ENCODE results near the gene RIPK1. TPM values are rescaled to one million over a fixed set of nuclear protein-coding genes. Genes with fewer than 3 reads are reported as not detected.

Gene RIPK1
- total RNA-seq, 1 donor from 2014 or later, result 4.9 TPM

- Histone ChIP-seq H4K20me1 (ENCODE audit: low read depth) (no peaks in the 10 kb centered on the region), H3F3A (ENCODE audit: low read depth) (peaks cover 6% of the 10 kb centered on the region), H3K4me1 (no peaks in the 10 kb centered on the region), H3K9me3 (ENCODE audit: low read depth) (peaks cover 20% of the 10 kb centered on the region), H3K79me2 (ENCODE audit: low read depth) (no peaks in the 10 kb centered on the region), H3K9ac (no peak overlapping the region), H3K4me3 (no peak overlapping the region), H3K27me3 (no peaks in the 10 kb centered on the region), H3K36me3 (peaks cover 17% of the 10 kb centered on the region), H3K4me2 (no peak overlapping the region), H2AFZ (replicated peaks) (no peak overlapping the region), H3K27ac (no peak overlapping the region)
- H3K4me3 Mint-ChIP-seq, result no peak overlapping the region
- TF ChIP-seq EZH2 (IDR thresholded peaks at IDR 0.05), result no peak
- TF ChIP-seq EZH2phosphoT487 (IDR thresholded peaks at IDR 0.05), result no peak
- TF ChIP-seq, protein P1, sequence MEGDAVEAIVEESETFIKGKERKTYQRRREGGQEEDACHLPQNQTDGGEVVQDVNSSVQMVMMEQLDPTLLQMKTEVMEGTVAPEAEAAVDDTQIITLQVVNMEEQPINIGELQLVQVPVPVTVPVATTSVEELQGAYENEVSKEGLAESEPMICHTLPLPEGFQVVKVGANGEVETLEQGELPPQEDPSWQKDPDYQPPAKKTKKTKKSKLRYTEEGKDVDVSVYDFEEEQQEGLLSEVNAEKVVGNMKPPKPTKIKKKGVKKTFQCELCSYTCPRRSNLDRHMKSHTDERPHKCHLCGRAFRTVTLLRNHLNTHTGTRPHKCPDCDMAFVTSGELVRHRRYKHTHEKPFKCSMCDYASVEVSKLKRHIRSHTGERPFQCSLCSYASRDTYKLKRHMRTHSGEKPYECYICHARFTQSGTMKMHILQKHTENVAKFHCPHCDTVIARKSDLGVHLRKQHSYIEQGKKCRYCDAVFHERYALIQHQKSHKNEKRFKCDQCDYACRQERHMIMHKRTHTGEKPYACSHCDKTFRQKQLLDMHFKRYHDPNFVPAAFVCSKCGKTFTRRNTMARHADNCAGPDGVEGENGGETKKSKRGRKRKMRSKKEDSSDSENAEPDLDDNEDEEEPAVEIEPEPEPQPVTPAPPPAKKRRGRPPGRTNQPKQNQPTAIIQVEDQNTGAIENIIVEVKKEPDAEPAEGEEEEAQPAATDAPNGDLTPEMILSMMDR (IDR thresholded peaks at IDR 0.05), result no peak
- no peak overlapping the region for H3K27ac Mint-ChIP-seq
- H3K4me1 Mint-ChIP-seq, result no peaks in the 10 kb centered on the region
- peaks cover 16% of the 10 kb centered on the region for H3K9me3 Mint-ChIP-seq
- DNase-seq (ENCODE audit: low spot score), result no peak
- H3K27me3 Mint-ChIP-seq (ENCODE audit: insufficient read depth, low read depth), result no peaks in the 10 kb centered on the region
- peaks cover 44% of the 10 kb centered on the region for H3K36me3 Mint-ChIP-seq
Observed at GRCh38 chr6:3090013-3090412, 21.7 kb downstream of the RIPK1 start.

DNA sequence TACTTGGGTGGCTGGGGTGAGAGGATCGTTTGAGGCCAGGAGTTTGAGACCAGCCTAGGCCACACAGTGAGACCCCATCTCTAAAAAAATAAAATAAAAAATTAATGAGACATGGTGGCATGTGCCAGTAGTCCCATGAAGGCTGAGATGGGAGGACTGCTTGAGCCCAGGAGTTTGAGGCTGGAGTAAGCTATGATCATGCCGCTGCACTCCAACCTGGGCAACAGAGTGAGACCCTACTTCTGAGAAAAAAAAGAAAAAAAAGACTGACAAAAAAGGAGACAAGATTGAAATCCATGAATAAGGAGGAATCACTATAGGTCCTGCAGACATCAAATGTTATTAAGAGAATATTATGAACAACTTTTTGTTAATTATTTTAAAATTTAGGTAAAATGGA lies 26.5 kb downstream of the RIPK1 start:
- TF ChIP-seq, protein P1 (IDR thresholded peaks at IDR 0.05), result no peak
- TF ChIP-seq EZH2phosphoT487 (IDR thresholded peaks at IDR 0.05) (no peak), EZH2 (IDR thresholded peaks at IDR 0.05) (no peak)
- H3K4me2 ChIP-seq, result no peak overlapping the region
- no peak overlapping the region for H2AFZ ChIP-seq (replicated peaks)
- H3K9ac ChIP-seq, result no peak overlapping the region
- no peaks in the 10 kb centered on the region for H4K20me1 ChIP-seq (ENCODE audit: low read depth)
- no peak overlapping the region for H3K27ac ChIP-seq
- H3K36me3 ChIP-seq, result peaks cover 31% of the 10 kb centered on the region
- H3K9me3 ChIP-seq (ENCODE audit: low read depth), result peaks cover 22% of the 10 kb centered on the region
- no peaks in the 10 kb centered on the region for H3K79me2 ChIP-seq (ENCODE audit: low read depth)
- H3K4me1 ChIP-seq, result no peaks in the 10 kb centered on the region
- peaks cover 6% of the 10 kb centered on the region for H3F3A ChIP-seq (ENCODE audit: low read depth)
- no peak overlapping the region for H3K4me3 ChIP-seq
- Mint-ChIP-seq H3K27me3 (ENCODE audit: insufficient read depth, low read depth) (no peaks in the 10 kb centered on the region), H3K36me3 (peaks cover 34% of the 10 kb centered on the region), H3K27ac (no peak overlapping the region), H3K9me3 (peaks cover 17% of the 10 kb centered on the region), H3K4me1 (no peaks in the 10 kb centered on the region), H3K4me3 (no peak overlapping the region)
- no peak for DNase-seq (ENCODE audit: low spot score)
- no peaks in the 10 kb centered on the region for H3K27me3 ChIP-seq

GRCh38 chr6:3102875-3103274 lies 34.6 kb downstream of the RIPK1 start:
- H3K27me3 Mint-ChIP-seq (ENCODE audit: insufficient read depth, low read depth), result no peaks in the 10 kb centered on the region
- no peaks in the 10 kb centered on the region for H3K9me3 Mint-ChIP-seq
- Histone ChIP-seq H4K20me1 (ENCODE audit: low read depth) (no peaks in the 10 kb centered on the region), H3K4me2 (no peak overlapping the region), H3K4me1 (no peaks in the 10 kb centered on the region), H3K4me3 (no peak overlapping the region), H3K9me3 (ENCODE audit: low read depth) (no peaks in the 10 kb centered on the region), H3K27me3 (no peaks in the 10 kb centered on the region), H2AFZ (replicated peaks) (no peak overlapping the region), H3K27ac (no peak overlapping the region), H3F3A (ENCODE audit: low read depth) (no peaks in the 10 kb centered on the region), H3K36me3 (peaks cover 10% of the 10 kb centered on the region), H3K79me2 (ENCODE audit: low read depth) (no peaks in the 10 kb centered on the region), H3K9ac (no peak overlapping the region)
- no peak overlapping the region for H3K27ac Mint-ChIP-seq
- no peak overlapping the region for H3K4me3 Mint-ChIP-seq
- H3K36me3 Mint-ChIP-seq, result peaks cover 28% of the 10 kb centered on the region
- no peak for DNase-seq (ENCODE audit: low spot score)
- no peak for TF ChIP-seq EZH2phosphoT487 (IDR thresholded peaks at IDR 0.05)
- TF ChIP-seq, protein P1 (IDR thresholded peaks at IDR 0.05), result no peak
- no peak for TF ChIP-seq EZH2 (IDR thresholded peaks at IDR 0.05)
- H3K4me1 Mint-ChIP-seq, result no peaks in the 10 kb centered on the region
